HCT116 (cell line): ENCODE measurements around the gene TMEM38B.

Experiments
- CEBPB ChIP-seq: IDR thresholded peaks from 2 replicates; pipeline ENCODE4 v1.6.1; 2012; ENCODE audit warnings: low read depth
- EGR1 ChIP-seq: IDR thresholded peaks from 2 replicates; pipeline ENCODE4 v1.6.1; 2012; ENCODE audit warnings: low read depth
- POLR2A ChIP-seq: IDR thresholded peaks from 2 replicates; pipeline ENCODE4 v1.7.0; 2011; ENCODE audit warnings: borderline replicate concordance; ENCODE audit not compliant: insufficient read depth, insufficient read length; ENCODE audit errors: extremely low read depth
- SP1 ChIP-seq: IDR thresholded peaks from 2 replicates; pipeline ENCODE4 v1.6.1; 2012; ENCODE audit warnings: low read depth
- SRF ChIP-seq: IDR thresholded peaks from 2 replicates; pipeline ENCODE4 v1.6.1; 2012; ENCODE audit warnings: low read depth
- YY1 ChIP-seq: IDR thresholded peaks from 2 replicates; pipeline ENCODE4 v1.6.1; 2011; ENCODE audit warnings: low read length, low read depth, moderate library complexity, mild to moderate bottlenecking; ENCODE audit not compliant: insufficient replicate concordance; ENCODE audit errors: extremely low read depth
- ZNF274 ChIP-seq: fragments of 200-500 bp; sonication (Bioruptor generic); IDR thresholded peaks from 2 replicates; pipeline ENCODE4 v1.6.1; 2014; ENCODE audit warnings: mild to moderate bottlenecking, low read depth, low read length, inconsistent platforms
- TF ChIP-seq, protein P1 (sequence below), 3 experiments: fragments of 200-600 bp in 1 of 3; sonication (generic) in 1 of 3; IDR thresholded peaks in 2 of 3; conservative IDR thresholded peaks in 1 of 3; 2 replicates each; pipeline ENCODE4 v1.5.1; 2012 to 2017; ENCODE audit warnings: low read depth in 2 of 3, low read length in 2 of 3, antibody characterized with exemption in 1 of 3, borderline replicate concordance in 1 of 3, control low read depth in 1 of 3, mild to moderate bottlenecking in 1 of 3, mixed read lengths in 1 of 3, mixed run types in 1 of 3, moderate library complexity in 1 of 3; ENCODE audit not compliant: insufficient read depth in 1 of 3
- TF ChIP-seq, protein P2 (sequence below): IDR thresholded peaks from 2 replicates; pipeline ENCODE4 v1.6.1; 2012
- TF ChIP-seq, protein P3 (sequence below): IDR thresholded peaks from 2 replicates; pipeline ENCODE4 v1.6.1; 2012

DNA sequence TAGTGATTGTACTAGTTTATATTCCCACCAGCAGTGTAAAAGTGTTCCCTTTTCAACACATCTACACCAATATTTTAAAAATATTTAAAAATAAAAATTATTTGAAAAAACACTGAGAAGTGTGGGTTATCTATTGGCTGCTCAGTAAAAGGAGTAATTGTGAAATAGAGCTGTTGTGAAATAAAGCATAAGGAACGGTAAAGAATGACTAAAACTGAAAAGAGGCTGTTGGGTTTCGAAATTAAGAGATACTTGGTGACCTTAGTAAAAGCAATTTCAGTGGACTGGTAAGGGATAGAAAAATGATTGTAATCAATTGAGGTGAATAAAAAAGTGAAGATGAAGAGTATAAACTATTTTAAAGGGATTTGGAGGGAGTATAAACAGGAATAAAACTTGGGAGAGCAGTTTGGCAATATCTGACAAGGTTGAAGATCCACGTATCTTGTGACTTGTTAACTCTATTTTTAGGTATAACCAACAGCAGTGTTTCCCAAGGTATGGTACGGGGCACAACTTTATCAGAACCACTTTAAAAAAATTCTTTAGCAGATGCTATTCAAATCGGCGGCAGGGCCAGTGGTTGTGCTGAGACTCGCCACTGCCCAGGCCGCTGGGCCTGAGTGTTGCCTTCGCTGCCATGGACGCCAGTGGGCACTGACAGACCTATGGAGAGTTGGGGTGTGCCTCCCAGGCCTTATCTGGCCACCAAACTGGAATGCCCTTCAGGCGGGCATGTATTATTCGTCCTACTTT, 63.3 kb downstream of the TMEM38B start:
- TF ChIP-seq, protein P1, sequence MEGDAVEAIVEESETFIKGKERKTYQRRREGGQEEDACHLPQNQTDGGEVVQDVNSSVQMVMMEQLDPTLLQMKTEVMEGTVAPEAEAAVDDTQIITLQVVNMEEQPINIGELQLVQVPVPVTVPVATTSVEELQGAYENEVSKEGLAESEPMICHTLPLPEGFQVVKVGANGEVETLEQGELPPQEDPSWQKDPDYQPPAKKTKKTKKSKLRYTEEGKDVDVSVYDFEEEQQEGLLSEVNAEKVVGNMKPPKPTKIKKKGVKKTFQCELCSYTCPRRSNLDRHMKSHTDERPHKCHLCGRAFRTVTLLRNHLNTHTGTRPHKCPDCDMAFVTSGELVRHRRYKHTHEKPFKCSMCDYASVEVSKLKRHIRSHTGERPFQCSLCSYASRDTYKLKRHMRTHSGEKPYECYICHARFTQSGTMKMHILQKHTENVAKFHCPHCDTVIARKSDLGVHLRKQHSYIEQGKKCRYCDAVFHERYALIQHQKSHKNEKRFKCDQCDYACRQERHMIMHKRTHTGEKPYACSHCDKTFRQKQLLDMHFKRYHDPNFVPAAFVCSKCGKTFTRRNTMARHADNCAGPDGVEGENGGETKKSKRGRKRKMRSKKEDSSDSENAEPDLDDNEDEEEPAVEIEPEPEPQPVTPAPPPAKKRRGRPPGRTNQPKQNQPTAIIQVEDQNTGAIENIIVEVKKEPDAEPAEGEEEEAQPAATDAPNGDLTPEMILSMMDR (IDR thresholded peaks at IDR 0.05 in 2 of 3, conservative IDR thresholded peaks at IDR 0.05 in 1 of 3; ENCODE audit: borderline replicate concordance in 1 of 3, insufficient read depth in 1 of 3, low read depth in 2 of 3, low read length in 2 of 3): no peak
- TF ChIP-seq EGR1 (no peak), SP1 (no peak), SRF (no peak), POLR2A (no peak), CEBPB (no peak), ZNF274 (no peak), YY1 (no peak)
- TF ChIP-seq, protein P2, sequence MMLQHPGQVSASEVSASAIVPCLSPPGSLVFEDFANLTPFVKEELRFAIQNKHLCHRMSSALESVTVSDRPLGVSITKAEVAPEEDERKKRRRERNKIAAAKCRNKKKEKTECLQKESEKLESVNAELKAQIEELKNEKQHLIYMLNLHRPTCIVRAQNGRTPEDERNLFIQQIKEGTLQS: no peak
- TF ChIP-seq, protein P3, sequence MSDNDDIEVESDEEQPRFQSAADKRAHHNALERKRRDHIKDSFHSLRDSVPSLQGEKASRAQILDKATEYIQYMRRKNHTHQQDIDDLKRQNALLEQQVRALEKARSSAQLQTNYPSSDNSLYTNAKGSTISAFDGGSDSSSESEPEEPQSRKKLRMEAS: no peak
